HEK293 (cell line): ENCODE measurements around the gene KCNF1.

Experiments used
- CTCF ChIA-PET: fragments of 350-600 bp; formaldehyde crosslinking; extraction: SDS; loops from one replicate; lab custom pipeline; 2021; ENCODE audit warnings: antibody characterized with exemption; lab: Yijun Ruan, JAX
- POLR2A ChIA-PET: fragments of 300-600 bp; formaldehyde crosslinking; extraction: SDS; loops from one replicate; lab custom pipeline; 2020; ENCODE audit warnings: antibody characterized with exemption, inconsistent platforms; lab: Yijun Ruan, JAX
- H3K27ac ChIP-seq: fragments of 200-500 bp; sonication (Bioruptor generic); 2 replicates; pipeline ENCODE4 v1.5.1; 2014; ENCODE audit warnings: low read depth, low read length, control low read depth, inconsistent platforms; ENCODE audit errors: extremely low read depth
- H3K36me3 ChIP-seq, 2 experiments: fragments of 200-500 bp in 1 of 2; sonication (Bioruptor generic) in 1 of 2; 1 replicate in 1 of 2; 2 replicates in 1 of 2; pipeline ENCODE4 v1.5.1; 2014 to 2017; ENCODE audit warnings: inconsistent platforms in 2 of 2, low read length in 2 of 2; ENCODE audit not compliant: control insufficient read depth in 2 of 2, insufficient read depth in 1 of 2
- H3K4me1 ChIP-seq: fragments of 200-500 bp; sonication (Bioruptor generic); 2 replicates; pipeline ENCODE4 v1.5.1; 2014; ENCODE audit warnings: mild to moderate bottlenecking, low read length, inconsistent platforms; ENCODE audit not compliant: control insufficient read depth, insufficient read depth
- H3K4me3 ChIP-seq: 2 replicates; pipeline ENCODE4 v1.5.1; 2011; ENCODE audit warnings: low read depth, mild to moderate bottlenecking, control low read depth, low read length, moderate library complexity
- H3K9me3 ChIP-seq: fragments of 200-500 bp; sonication (Bioruptor generic); 2 replicates; pipeline ENCODE4 v1.5.1; 2014; ENCODE audit warnings: low read depth, low read length, inconsistent platforms; ENCODE audit not compliant: control insufficient read depth, insufficient read depth
- CTCF ChIP-seq: fragments of 450-650 bp; formaldehyde crosslinking; IDR thresholded peaks from 2 replicates; pipeline ENCODE4 v1.5.1; 2016; ENCODE audit warnings: missing biosample characterization, missing genetic modification characterization
- GLI4 ChIP-seq: fragments of 450-650 bp; formaldehyde crosslinking; IDR thresholded peaks from 2 replicates; pipeline ENCODE4 v1.5.1; 2016; ENCODE audit warnings: missing biosample characterization, missing genetic modification characterization
- GLIS1 ChIP-seq: fragments of 450-650 bp; formaldehyde crosslinking; IDR thresholded peaks from 2 replicates; pipeline ENCODE4 v1.5.1; 2016; ENCODE audit warnings: missing biosample characterization, missing genetic modification characterization
- GLIS2 ChIP-seq: fragments of 450-650 bp; formaldehyde crosslinking; IDR thresholded peaks from 2 replicates; pipeline ENCODE4 v1.5.1; 2016; ENCODE audit warnings: missing biosample characterization, missing genetic modification characterization
- HIC1 ChIP-seq: fragments of 450-650 bp; formaldehyde crosslinking; IDR thresholded peaks from 2 replicates; pipeline ENCODE4 v1.5.1; 2016; ENCODE audit warnings: missing biosample characterization, missing genetic modification characterization
- REST ChIP-seq: fragments of 450-650 bp; formaldehyde crosslinking; IDR thresholded peaks from 2 replicates; pipeline ENCODE4 v1.5.1; 2016; ENCODE audit warnings: missing biosample characterization, missing genetic modification characterization
- SCRT2 ChIP-seq: fragments of 450-650 bp; formaldehyde crosslinking; IDR thresholded peaks from 2 replicates; pipeline ENCODE4 v1.5.1; 2016; ENCODE audit warnings: missing biosample characterization, missing genetic modification characterization
- SETDB1 ChIP-seq: IDR thresholded peaks from one replicate; pipeline ENCODE4 v1.6.1; 2017; ENCODE audit warnings: mild to moderate bottlenecking, low read length, moderate library complexity, mixed read lengths; ENCODE audit not compliant: insufficient read length
- TRIM28 ChIP-seq: IDR thresholded peaks from 2 replicates; pipeline ENCODE4 v1.6.1; 2011; ENCODE audit warnings: low read length, control low read depth, borderline replicate concordance
- ZBTB20 ChIP-seq: fragments of 450-650 bp; formaldehyde crosslinking; IDR thresholded peaks from 2 replicates; pipeline ENCODE4 v1.5.1; 2016; ENCODE audit warnings: missing biosample characterization, missing genetic modification characterization
- ZBTB21 ChIP-seq: fragments of 450-650 bp; formaldehyde crosslinking; IDR thresholded peaks from 2 replicates; pipeline ENCODE4 v1.5.1; 2017; ENCODE audit warnings: missing biosample characterization, missing genetic modification characterization
- ZFHX2 ChIP-seq: fragments of 450-650 bp; formaldehyde crosslinking; conservative IDR thresholded peaks from 2 replicates; pipeline ENCODE4 v1.5.1; 2016; ENCODE audit warnings: missing biosample characterization, missing genetic modification characterization
- ZIC2 ChIP-seq: fragments of 450-650 bp; formaldehyde crosslinking; IDR thresholded peaks from 2 replicates; pipeline ENCODE4 v1.5.1; 2016; ENCODE audit warnings: missing biosample characterization, missing genetic modification characterization
- ZNF16 ChIP-seq: fragments of 450-650 bp; formaldehyde crosslinking; IDR thresholded peaks from 2 replicates; pipeline ENCODE4 v1.5.1; 2016; ENCODE audit warnings: low read depth, missing biosample characterization, missing genetic modification characterization
- ZNF2 ChIP-seq: fragments of 450-650 bp; formaldehyde crosslinking; IDR thresholded peaks from 2 replicates; pipeline ENCODE4 v1.5.1; 2016; ENCODE audit warnings: missing biosample characterization, missing genetic modification characterization
- ZNF223 ChIP-seq: fragments of 450-650 bp; formaldehyde crosslinking; IDR thresholded peaks from 2 replicates; pipeline ENCODE4 v1.5.1; 2016; ENCODE audit warnings: missing biosample characterization, missing genetic modification characterization
- ZNF23 ChIP-seq: fragments of 450-650 bp; formaldehyde crosslinking; IDR thresholded peaks from 2 replicates; pipeline ENCODE4 v1.5.1; 2016; ENCODE audit warnings: missing biosample characterization, missing genetic modification characterization, borderline replicate concordance
- ZNF335 ChIP-seq: fragments of 450-650 bp; formaldehyde crosslinking; conservative IDR thresholded peaks from 2 replicates; pipeline ENCODE4 v1.5.1; 2016; ENCODE audit warnings: missing biosample characterization, missing genetic modification characterization
- ZNF423 ChIP-seq: fragments of 450-650 bp; formaldehyde crosslinking; IDR thresholded peaks from 2 replicates; pipeline ENCODE4 v1.5.1; 2016; ENCODE audit warnings: missing biosample characterization, missing genetic modification characterization
- TF ChIP-seq, protein P1 (sequence below): fragments of 450-650 bp; formaldehyde crosslinking; optimal IDR thresholded peaks from 2 replicates; pipeline ENCODE3; 2016; ENCODE audit warnings: missing biosample characterization, mild to moderate bottlenecking, missing genetic modification characterization
- TF ChIP-seq, protein P2 (sequence below): fragments of 450-650 bp; formaldehyde crosslinking; IDR thresholded peaks from 2 replicates; pipeline ENCODE4 v1.5.1; 2016; ENCODE audit warnings: missing biosample characterization, missing genetic modification characterization
- TF ChIP-seq, protein P3 (sequence below): fragments of 450-650 bp; formaldehyde crosslinking; IDR thresholded peaks from 2 replicates; pipeline ENCODE4 v1.5.1; 2016; ENCODE audit warnings: missing biosample characterization, missing genetic modification characterization, borderline replicate concordance
- TF ChIP-seq, protein P4 (sequence below): fragments of 450-650 bp; formaldehyde crosslinking; IDR thresholded peaks from 2 replicates; pipeline ENCODE4 v1.5.1; 2016; ENCODE audit warnings: missing biosample characterization, missing genetic modification characterization

Gene KCNF1

DNA sequence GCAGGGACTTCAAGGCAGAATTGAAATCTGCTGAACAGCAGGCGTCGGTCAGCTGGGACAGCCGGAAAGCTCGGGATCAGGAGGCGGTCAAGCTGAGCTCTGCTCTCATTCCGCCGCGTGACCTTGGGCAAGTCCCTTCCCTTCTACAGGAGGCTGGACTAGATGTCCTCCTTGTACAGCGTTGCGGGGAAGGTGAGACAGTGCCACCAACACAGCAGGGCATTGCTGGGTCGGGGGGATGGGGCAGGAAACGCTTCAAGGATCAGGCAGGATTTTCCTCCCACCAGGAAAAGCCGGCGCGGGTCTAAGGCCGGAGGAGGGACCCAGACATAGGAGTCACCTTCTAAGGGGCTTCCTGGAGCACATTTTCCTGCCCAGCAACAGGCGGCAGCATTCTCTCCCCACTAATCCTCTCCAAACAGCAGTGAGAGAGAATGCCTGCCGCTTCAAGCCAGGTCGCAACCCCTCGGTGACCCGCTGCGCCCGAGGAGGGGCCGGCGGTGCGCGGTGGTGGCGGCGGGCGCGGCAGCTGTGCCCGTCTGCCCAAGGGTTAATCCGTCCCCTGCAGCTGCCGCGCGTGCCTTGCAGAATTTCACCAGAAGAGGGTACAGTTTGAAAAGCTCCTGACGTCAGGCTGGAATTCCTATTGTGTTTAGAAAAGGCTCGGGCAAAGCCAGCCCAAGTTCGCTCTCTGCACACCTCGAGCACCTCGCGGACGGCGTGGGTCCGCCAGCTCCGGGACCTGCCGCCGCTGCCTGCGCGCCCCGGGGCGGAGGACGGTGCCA, at the start of gene KCNF1:
KCNF1 (plus strand) TSS at position 644 of the 785 bp plus-strand sequence. CDS start 493 bp downstream, outside the sequence.
- Histone ChIP-seq H3K36me3 (no peaks in the 10 kb centered on the region), H3K9me3 (no peaks in the 10 kb centered on the region), H3K4me1 (peaks cover 2% of the 10 kb centered on the region; the same call in 1 of the 2 replicates), H3K4me3 (peak within 1 kb of the TSS; percentile 29), H3K27ac (no peak within 1 kb of the TSS; the same call in 1 of the 2 replicates)
- CTCF ChIA-PET: interaction anchor here (0.6 to 6.0 kb wide), 8 partner anchors 17 to 596 kb away, joined by 3 to 40 read pairs (median 4); no protein-coding TSS in a partner anchor
- POLR2A ChIA-PET: no interaction called here
- TF ChIP-seq, protein P1, sequence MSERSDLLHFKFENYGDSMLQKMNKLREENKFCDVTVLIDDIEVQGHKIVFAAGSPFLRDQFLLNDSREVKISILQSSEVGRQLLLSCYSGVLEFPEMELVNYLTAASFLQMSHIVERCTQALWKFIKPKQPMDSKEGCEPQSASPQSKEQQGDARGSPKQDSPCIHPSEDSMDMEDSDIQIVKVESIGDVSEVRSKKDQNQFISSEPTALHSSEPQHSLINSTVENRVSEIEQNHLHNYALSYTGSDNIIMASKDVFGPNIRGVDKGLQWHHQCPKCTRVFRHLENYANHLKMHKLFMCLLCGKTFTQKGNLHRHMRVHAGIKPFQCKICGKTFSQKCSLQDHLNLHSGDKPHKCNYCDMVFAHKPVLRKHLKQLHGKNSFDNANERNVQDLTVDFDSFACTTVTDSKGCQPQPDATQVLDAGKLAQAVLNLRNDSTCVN: peak; percentile 78
- TF ChIP-seq, protein P2, sequence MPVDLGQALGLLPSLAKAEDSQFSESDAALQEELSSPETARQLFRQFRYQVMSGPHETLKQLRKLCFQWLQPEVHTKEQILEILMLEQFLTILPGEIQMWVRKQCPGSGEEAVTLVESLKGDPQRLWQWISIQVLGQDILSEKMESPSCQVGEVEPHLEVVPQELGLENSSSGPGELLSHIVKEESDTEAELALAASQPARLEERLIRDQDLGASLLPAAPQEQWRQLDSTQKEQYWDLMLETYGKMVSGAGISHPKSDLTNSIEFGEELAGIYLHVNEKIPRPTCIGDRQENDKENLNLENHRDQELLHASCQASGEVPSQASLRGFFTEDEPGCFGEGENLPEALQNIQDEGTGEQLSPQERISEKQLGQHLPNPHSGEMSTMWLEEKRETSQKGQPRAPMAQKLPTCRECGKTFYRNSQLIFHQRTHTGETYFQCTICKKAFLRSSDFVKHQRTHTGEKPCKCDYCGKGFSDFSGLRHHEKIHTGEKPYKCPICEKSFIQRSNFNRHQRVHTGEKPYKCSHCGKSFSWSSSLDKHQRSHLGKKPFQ (tag by site-specific recombination): no peak
- TF ChIP-seq ZBTB20 (tag by site-specific recombination) (no peak), GLIS2 (tag by site-specific recombination) (peak; percentile 30; the same call in 1 of the 2 replicates), SETDB1 (no peak), SCRT2 (peak; percentile 88), ZNF23 (no peak), ZBTB21 (tag by site-specific recombination) (no peak), GLI4 (tag by site-specific recombination) (no peak), ZNF2 (tag by site-specific recombination) (0 out of 2 replicates have a peak, but pooled peaks have one; percentile 18), ZNF335 (tag by site-specific recombination) (peak; percentile 71), HIC1 (tag by site-specific recombination) (peak; percentile 45; the same call in 1 of the 2 replicates), ZIC2 (tag by site-specific recombination) (peak; percentile 76), TRIM28 (no peak), ZNF223 (tag by site-specific recombination) (no peak), ZFHX2 (tag by site-specific recombination) (0 out of 2 replicates have a peak, but pooled peaks have one; percentile 9), CTCF (tag by site-specific recombination) (peak; percentile 67; the same call in 1 of the 2 replicates), GLIS1 (tag by site-specific recombination) (peak; percentile 34; the same call in 1 of the 2 replicates), REST (tag by site-specific recombination) (no peak), ZNF423 (tag by site-specific recombination) (no peak), ZNF16 (tag by site-specific recombination) (no peak)
- TF ChIP-seq, protein P3, sequence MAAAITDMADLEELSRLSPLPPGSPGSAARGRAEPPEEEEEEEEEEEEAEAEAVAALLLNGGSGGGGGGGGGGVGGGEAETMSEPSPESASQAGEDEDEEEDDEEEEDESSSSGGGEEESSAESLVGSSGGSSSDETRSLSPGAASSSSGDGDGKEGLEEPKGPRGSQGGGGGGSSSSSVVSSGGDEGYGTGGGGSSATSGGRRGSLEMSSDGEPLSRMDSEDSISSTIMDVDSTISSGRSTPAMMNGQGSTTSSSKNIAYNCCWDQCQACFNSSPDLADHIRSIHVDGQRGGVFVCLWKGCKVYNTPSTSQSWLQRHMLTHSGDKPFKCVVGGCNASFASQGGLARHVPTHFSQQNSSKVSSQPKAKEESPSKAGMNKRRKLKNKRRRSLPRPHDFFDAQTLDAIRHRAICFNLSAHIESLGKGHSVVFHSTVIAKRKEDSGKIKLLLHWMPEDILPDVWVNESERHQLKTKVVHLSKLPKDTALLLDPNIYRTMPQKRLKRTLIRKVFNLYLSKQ (tag by site-specific recombination): no peak
- TF ChIP-seq, protein P4, sequence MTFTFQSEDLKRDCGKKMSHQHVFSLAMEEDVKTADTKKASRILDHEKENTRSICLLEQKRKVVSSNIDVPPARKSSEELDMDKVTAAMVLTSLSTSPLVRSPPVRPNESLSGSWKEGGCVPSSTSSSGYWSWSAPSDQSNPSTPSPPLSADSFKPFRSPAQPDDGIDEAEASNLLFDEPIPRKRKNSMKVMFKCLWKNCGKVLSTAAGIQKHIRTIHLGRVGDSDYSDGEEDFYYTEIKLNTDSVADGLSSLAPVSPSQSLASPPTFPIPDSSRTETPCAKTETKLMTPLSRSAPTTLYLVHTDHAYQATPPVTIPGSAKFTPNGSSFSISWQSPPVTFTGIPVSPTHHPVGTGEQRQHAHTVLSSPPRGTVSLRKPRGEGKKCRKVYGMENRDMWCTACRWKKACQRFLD (tag by site-specific recombination): no peak
